ENCODE results near the gene ENDOD1.
"Not testable (repeated sequence)": the region's sequence is repeated elsewhere in the genome, so short reads cannot be mapped to it uniquely, and the experiment has no call there.

ENDOD1 gene

DNA sequence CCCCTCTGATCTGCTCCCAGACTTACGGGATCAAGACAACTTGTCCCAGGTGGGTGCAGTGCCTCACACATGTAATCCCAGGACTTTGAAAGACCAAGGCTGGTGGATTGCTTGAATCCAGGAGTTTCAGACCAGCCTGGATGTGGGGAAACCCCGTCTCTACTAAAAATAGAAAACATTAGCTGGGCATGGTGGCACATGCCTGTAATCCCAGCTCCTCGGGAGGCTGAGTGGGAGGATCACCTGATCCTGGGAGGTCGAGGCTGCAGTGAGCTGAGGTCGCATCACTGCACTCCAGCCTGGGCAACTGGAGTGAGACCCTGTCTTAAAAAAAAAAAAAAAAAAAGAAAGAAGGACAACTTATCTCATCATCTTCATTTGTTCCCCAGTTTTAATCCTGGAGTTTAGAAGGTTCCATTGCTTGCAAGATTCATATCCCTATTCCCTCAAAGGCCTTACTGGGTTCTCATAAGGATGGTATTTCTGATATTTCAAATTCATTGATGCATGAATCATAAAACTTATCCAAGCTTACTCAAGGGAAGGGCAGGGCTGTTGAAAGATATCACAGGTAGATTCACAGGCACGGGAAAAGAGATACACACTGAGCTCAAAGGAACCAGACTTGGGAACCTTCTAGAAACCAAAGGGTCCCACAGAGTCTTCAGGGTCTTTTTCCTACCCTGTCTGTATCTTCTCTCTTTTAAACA, 14.6 kb downstream of the ENDOD1 start:
- FAIRE-seq = no peak

DNA sequence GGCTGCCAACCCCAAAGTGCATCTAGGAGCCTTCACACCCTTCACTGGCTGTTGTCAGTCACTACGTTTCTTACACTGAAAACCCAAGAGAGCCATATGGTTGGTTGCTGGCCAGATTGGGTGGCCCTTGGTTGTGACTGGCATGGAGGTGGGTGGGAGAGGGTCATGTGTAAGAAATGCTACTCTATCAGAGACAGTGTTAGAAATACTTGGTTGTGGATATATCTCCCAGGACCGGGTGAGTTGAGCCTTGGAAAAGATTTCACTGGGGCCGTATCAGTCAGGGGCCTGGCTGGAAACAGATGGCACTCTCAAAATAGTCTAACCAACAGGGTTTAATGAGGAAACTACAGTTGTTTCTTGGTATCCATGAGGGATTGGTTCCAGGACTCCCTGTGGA, 15.2 kb downstream of the ENDOD1 start:
- FAIRE-seq = no peak

DNA sequence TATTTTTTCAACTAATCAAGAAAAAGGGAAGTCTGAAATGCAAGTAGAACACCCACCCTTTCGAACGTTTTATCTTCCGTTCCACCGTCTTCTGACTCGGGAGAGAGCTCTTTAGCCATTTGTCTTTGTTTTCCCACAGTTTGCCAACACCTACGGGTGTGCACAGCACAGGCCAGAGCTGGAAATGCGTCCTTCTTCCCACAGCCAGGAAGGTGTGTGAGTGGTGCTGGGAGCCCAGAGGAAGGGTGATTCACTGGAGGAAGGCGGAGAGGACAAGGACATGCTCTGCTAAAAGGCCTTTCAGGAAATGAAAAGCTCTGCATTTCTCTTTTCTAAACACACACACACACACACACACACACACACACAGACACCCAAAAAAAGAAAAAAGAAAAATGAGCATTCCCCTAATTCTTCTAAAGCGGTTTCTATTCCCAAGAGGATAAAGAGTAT, 18.5 kb downstream of the ENDOD1 start:
- FAIRE-seq = no peak

DNA sequence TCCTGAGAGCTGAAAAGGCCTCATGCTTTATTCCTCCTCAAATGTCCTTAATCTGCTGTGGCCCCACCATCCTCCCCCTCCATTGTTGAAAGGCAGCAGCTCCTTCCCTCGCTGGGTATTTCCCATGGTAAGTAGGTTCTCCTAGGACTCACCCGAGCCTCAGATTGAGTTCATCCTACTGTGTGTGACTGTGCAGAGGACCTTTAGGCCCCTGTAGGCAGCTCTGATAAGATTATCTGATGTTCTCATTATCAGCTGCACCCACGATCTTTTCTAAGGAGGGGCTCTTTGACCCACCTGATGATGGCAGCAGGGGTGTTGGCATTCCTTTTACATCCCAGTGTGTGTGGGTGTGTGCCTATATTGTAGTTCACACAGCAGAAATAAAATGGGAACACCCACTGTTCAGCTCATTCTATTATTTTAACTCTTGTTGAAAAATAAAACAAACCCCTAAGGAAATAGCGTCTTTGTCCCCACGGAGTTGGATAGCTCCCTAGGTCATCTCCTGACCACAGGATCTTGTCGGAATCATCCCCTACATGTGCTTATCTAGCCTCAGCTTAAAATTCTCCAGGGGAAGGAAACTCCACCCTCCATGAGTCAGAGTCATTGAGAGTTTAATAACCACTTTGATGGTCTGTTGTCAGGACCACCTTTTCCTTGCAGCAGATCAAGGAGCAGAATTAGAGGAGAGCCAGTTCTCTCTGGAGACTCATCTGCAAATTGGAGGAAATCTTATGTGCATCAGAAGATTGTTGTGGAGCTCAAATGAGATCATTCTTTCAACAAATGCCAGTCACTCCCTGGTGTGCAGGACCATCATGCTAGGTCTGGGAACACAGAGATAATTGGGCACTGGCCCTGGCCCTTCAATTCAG, 19.3 kb downstream of the ENDOD1 start:
- FAIRE-seq = no peak

DNA sequence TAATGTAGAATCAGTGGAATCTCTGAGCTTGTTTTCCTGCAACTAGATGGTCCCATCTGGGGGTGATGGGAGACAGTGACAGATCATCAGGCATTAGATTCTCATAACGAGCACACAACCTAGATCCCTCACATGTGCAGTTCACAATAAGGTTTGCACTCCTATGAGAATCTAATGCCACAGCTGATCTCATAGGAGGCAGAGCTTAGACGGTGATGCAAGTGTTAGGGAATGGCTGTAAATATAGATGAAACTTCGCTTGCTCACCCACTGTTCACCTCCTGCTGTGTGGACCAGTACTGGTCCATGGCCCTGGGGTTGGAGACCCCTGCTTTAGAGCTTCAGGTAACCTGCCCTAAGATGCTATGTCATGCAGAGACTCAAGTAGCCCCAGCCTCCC, 21.8 kb downstream of the ENDOD1 start:
- FAIRE-seq = not testable (repeated sequence)

DNA sequence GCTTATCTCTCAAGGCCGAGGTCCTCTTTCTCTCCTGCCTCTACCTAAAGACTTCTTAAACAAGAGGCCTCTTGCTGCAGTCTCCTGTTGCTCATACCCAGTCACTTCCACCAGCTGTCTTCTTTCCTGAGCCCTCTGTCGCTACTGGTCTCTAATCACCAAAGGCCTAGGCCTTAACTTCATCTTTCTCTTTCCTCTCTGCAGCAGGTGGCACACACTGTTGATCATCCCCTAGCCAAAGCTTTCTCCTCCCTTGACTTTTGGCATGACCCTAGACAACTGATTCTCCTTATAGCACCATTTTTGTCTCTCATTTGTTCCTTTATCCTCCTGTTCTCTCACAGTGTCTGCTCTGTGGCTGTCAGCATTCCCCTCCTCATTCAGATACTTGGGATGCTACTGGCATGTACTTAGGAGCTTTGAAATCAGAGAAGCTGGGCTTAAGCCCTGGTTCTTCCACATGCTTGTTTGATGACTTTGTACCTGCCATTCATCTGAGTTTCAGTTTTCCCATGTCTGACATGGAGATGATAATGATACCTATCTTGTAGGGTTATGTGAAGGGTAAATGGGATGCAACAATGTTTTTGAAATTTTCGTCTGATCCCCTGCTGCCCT, 22.4 kb downstream of the ENDOD1 start:
- no peak for FAIRE-seq

DNA sequence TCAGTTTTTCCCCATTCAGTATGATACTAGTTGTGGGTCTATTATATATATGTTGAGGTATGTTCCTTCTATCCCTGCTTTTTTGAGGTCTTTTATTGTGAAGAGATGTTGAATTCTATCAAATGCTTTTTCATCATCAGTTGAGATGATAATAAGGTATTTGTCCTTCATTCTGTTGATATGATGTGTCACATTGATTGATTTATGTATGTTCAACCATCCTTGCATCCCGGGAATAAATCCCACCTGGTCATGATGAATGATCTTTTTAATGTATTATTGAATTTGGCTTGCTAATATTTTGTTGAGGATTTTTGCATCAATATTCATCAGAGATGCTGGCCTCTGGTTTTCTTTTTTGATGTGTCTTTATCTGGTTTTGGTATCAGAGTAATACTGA, 26.0 kb downstream of the ENDOD1 start:
- no peak for FAIRE-seq

DNA sequence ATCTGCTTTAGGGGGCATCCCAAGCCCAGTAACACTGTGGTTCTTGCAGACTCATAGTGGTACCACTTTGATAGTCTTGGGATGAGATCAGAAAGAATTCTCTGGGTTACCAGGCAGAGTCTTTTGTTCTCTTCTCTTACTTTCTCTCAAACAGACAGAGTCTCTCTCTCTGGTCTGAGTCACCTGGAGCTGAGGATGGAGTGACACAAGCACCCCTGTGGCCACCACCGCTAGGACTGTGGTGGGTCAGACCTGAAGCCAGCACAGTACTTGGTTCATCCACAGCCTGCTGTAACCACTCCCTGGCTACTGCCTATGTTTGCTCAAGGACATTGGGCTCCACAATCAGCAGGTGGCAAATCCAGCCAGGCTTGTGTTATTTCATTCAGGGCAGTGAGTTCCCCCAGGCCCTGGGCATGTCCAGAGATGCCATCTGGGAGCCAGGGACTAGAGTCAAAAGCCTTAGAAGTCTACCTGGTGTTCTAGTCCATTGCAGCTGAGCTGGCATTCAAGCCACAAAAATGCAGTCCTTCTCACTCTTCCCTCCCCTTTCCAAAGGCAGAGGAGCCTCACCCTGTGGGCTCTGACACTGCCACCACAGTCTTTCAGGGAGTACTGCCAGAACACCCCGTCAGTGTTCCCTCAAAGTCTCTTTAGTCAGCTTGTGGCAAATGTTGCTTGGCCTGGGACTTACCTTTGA, 29.9 kb downstream of the ENDOD1 start:
- no peak for FAIRE-seq

DNA sequence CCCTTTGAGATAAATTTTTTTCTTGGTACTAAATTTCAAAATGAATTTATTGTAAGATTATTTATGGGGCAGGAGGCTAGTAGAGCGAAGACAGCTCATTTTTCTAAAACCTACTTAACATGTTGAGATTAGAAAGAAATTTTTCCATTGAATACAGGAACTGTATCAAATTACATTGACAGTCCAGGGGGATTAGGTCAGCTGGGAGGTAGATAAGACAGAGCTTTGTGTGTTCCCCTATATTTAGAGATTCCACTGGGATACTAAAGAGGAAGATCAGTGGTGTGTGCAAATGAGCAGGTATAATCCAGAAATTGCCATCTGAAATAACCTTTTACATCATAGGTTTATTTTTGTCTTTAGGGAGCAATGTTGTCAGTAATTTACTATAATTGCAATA, 32.1 kb downstream of the ENDOD1 start:
- no peak for FAIRE-seq

DNA sequence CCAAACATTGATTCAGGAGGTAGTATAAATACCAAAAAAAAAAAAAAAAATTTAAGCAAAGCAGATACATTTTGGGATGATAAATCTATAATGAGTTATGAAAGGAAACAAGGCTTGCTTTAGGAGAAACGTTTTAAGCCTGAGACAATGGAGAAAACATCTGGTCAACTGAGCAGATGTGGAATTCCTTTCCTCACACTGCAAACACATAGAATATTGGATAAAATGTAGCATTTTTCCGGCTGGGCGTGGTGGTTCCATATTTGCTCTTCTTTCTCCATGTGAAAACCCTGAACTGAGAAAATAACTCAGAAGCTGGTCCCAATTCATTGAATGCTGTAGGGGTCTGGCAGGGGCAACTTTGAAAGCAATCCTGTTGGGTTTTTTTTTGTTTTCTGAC, 33.9 kb downstream of the ENDOD1 start:
- no peak for FAIRE-seq

DNA sequence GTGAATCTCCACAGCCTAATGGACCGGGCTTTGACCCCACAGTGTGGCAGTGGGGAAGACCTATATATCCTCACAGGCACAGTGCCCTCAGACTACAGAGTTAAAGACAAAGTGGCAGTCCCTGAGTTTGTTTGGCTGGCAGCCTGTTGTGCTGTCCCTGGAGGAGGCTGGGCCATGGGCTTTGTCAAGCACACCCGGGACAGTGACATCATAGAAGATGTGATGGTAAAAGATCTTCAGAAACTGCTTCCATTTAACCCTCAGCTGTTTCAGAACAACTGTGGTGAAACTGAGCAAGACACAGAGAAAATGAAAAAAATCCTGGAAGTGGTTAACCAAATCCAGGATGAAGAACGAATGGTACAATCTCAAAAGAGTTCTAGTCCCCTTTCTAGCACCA, 39.0 kb downstream of the ENDOD1 start:
- FAIRE-seq = no peak

DNA sequence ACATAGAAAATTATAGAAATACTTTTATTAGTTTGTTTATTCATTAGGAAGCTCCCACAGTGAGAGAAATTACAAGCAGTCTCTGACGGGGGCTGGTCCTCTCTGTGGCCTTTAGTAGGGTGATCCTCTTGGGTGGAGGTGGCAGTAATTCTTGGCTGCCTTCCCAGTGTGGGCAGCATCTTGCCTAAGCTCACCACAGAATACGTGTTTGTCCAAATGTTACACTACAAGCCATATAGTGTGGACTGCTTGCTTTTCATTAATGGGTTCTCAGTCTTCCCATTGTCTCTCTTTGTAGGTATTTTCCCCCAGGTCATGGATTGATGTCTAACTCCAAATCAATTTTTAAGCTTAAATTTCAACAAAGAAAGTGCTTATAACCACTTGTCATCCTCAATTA, 43.3 kb downstream of the ENDOD1 start:
- no peak for FAIRE-seq

DNA sequence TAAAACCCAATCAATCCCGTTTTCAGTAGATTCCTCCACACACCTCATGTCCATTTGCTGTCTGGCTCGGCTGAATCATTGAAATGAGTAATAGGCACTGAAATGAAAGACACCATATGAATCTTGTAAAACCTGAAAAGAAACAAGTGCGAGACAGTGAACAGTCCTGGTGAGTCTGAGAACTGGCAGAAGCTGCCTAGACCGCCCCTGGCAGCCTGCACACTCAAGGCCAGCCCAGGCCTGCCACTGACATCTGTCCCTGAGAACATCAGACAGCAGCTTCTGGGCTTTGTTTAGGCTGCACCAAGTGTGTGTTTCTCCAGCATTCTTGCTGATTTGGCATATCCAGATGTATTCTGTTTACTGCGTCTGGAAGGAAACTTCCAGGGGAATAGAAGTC, 44.8 kb downstream of the ENDOD1 start:
- FAIRE-seq = no peak

DNA sequence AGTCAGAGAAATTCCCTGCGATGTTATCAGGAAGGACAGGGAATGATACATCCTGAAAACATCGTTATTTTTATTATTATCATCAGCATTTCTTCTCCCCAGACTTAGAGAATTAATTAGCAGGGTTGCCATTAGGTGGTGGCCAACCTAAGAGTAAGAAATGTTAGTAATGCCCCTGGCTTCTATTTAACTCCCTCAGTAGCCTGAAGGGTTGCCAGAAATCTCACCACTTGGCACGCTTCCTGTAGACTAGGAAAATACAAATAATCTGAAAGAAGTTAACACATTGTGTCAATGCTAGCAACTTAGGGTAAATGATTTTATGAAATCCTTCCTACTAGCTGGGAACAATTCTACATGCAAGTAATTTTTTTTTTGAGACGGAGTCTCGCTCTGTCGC, 45.5 kb downstream of the ENDOD1 start:
- no peak for FAIRE-seq

DNA sequence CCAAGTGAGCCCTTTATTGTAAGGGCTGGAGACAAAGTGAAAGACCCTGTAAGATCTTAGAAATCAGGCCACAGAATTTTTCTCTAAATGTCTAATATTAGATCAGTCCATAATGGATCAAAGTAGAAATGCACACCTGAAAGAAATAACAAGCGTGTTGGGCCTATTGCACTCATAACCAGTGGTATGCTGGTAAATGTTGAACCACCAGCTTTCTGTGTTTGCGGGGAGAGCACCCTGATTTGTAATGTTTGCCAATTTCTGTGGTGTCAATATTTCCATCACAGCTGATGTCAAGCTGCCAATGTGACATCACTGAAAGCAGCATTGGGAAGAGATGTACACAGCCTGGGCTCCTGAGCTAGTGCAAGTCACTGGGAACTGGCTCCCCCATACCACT, 46.2 kb downstream of the ENDOD1 start:
- FAIRE-seq = no peak

DNA sequence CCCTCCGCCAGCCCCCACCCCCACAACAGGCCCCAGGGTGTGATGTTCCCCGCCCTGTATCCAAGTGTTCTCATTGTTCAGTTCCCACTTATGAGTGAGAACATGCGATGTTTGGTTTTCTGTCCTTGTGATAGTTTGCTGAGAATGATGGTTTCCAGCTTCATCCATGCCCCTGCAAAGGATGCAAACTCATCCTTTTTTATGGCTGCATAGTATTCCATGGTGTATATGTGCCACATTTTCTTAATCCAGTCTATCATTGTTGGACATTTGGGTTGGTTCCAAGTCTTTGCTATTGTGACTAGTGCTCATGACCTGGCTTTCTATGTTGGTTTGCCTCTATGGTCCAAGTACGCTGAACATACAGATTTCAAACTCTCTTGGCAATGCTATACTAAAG, 47.1 kb downstream of the ENDOD1 start:
- not testable (repeated sequence) for FAIRE-seq

DNA sequence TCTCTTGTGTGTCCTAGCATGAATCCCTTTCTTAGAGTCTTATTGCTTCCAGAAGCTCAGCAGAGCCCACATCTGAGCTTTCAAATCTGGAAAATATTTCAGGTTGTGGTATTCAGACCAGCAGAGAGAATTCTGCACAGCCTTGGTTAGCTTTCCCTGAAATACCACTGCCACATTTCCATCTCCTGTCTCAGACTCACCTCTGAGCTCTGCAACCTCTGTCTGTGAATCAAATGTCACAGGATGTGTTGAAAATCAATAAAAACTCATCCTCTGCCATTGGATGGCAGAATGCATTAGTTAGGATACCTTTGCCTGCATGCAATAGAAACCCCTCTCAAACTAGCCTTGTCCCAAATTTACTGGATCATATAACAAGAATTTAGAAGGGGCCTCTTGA, 47.7 kb downstream of the ENDOD1 start:
- FAIRE-seq = no peak

DNA sequence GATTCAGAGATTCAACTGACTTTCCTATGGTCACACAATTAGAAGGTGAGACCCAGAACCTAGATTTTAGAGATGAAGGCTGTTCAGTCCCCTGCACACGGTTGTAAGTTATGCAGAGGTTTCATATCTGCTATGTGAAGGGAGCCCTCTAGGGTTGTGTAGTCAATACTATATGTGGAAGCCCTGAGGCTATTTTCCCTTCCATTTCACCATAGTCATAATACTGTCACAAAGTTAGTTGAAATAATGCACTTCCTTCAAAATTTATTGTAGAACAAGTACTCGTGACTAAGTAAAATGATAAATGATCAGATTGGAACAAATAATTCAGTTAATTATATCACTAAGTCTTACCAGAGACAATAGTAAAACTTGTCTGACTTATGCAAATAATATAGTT, 48.8 kb downstream of the ENDOD1 start:
- FAIRE-seq = no peak

DNA sequence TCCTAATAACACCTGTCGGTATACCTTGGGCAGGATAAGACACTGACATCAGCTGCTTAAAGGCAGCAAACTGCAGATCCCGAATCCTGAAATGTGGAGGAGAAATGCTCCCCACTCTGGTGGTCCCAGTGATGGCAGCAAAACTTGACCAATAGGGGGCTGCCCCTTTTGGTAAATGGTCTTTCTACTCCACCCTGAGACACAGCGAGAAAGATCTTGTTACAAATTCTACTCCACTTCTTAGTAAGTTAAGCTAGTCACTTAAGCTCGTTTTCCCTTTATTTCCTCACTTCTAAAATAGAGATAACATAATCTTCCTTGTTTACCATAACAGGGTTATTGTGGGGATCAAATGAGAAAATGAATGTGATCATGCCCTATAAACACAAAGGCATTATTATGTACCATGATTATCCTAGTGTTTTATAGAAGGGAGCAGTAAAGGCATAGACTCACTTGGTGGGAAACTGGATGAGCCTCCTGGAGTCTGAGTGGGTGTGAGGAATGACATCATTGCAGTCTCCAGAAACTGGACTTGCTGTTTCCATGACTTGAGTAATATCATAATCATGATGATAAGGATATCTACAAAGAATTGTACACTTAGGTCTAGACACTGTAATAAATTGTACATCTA, 50.9 kb downstream of the ENDOD1 start:
- no peak for FAIRE-seq

DNA sequence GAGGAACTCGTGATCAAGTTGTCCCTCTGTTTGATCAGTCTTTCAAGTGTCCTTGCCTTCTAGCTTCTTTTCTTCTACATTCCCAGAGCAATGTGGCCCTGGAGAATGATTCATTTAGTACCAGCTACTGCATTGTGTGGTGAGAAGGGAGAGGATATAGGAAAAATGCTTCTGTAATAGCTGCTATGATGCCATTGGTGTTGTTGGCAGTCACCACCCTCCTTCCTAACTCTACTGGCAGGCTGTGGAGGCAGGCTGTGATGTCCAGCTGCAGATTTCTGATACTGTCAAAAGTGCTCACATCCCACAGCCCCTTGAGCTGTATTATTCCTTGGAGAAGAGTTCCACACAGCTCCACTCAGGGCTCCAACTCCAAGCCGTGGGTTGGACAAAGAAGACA, 52.8 kb downstream of the ENDOD1 start:
- FAIRE-seq = no peak

DNA sequence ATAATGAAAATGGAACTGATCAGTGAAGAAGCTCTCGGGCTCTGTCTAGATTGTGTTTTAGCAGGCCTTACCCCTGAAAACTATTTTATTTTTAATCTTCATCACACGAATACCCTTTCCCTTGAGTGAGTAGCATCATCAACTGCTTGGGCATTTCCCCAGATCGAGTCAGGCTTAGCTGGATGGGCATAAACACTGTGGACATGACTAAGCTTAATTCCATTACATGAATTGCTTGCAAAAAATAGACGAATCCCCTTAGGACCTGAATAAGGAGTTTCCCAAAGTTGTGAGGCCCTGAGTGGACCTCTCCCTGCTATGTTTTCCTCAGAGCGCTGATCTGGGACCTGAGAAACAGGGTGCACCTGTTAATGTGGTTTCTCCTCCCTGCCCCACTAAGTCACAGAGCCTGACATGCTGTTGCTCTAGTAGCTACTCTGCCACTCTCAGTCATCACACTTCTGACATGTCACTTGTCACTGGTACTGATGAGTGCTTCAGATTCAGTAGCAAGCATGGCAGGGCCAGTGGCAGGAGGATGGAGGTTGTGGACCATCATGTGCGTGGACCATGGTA, 53.5 kb downstream of the ENDOD1 start:
- no peak for FAIRE-seq

All from G401.6 (cell line).